ENCODE results near the gene ARFGEF3.
"Not testable (repeated sequence)": the region's sequence is repeated elsewhere in the genome, so short reads cannot be mapped to it uniquely, and the experiment has no call there.

Gene ARFGEF3

DNA sequence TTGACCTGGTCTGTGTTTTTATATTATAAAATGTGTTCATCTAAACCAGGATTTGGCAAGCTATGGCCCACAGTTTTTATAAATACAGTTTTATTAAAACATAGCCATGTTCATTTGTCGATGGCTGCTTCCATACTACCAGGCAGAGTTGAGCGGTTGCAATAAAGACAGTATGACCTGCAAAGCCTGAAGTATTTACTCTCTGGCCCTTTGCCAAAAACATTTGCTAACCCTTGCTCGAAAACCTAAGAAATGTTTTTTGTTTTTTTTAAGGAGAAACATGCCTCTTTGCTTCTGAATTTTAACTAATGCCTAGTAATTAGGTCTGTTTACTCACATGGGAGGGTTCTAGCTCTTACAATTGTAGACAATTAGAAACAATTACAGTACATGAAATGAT lies 148.6 kb downstream of the ARFGEF3 start:
- peak; percentile 63 for DNase-seq

- no peak for DNase-seq
Measured at GRCh38 chr6:138310821-138311220, 149.1 kb downstream of the ARFGEF3 start.

DNA sequence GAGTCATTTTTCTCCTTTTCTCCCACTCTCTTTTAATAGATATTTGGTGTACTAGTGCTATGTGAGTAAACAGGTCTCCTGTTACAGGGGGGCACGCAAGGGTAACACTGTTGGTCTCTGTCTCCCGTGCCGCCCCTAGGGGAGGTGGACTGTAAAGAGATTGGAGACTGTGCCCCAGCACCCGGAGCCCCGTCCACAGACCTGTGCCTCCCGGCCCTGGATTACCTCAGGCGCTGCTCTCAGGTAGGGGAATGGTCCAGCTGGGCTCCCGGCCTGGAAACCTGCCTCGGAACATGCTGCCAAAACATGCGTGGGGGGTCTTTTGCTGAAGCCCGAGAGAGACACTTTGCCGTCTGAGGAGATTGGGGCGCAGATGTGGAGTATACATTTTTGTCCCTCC lies 149.5 kb downstream of the ARFGEF3 start:
- no peak for DNase-seq

DNA sequence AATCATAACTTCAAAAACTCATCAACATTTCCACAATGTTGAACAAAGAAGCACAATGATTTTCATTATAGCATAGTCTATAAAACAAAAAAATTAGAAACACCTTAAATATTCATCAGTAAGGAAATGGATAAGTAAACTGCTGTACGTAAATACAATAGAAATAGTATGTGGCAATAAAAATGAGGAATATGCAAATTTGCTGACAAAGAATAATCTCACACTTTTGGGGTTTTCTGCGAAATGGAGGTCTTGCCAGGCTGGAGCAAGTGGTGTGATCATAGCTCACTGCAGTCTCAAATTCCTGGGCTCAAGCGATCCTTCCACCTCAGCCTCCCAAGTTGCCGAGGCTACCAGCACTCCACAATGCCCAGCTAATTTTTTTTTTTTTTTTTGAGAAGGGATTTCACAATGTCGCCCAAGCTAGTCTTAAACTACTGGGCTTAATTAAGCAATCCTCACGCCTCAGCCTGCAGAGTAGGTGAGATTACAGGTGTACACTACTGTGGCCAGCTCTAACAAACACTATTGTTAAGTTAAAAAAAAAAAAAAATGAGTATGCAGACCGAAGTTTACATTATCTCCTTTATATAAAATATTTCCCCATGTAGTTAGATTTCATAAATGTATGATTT lies 157.1 kb downstream of the ARFGEF3 start:
- no peak for DNase-seq

- no peak for DNase-seq
Measured at GRCh38 chr6:138321934-138322333, 160.2 kb downstream of the ARFGEF3 start.

GRCh38 chr6:138323821-138324220 lies 162.1 kb downstream of the ARFGEF3 start:
- no peak for DNase-seq

- DNase-seq = no peak
Measured at GRCh38 chr6:138328210-138328609, 166.5 kb downstream of the ARFGEF3 start.

- DNase-seq = no peak
Measured at GRCh38 chr6:138330763-138331162, 169.0 kb downstream of the ARFGEF3 start.

GRCh38 chr6:138331444-138331843 lies 169.7 kb downstream of the ARFGEF3 start:
- no peak for DNase-seq

GRCh38 chr6:138331984-138332383 lies 170.2 kb downstream of the ARFGEF3 start:
- DNase-seq = no peak

GRCh38 chr6:138334000-138334399 lies 172.3 kb downstream of the ARFGEF3 start:
- no peak for DNase-seq

- no peak for DNase-seq
Measured at GRCh38 chr6:138334963-138335362, 173.2 kb downstream of the ARFGEF3 start.

- DNase-seq = no peak
Measured at GRCh38 chr6:138336221-138336620, 174.5 kb downstream of the ARFGEF3 start.

DNA sequence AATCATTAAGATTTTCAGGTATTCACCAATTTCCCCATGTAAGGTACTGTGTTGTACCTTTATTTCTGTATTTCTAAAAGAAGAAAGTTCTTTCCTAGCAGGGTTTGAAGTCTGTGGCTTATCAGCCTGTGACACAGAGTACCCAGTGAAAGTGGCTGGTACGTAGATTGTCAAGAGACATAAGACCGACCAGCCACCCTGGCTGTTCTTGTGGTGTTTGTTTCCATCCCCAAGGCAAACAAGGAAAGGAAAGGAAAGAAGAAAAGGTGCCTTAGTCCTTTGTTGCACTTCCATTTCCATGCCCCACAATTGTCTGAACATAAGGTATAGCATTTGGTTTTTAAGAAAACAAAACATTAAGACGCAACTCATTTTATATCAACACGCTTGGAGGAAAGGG lies 175.3 kb downstream of the ARFGEF3 start:
- no peak for DNase-seq

DNA sequence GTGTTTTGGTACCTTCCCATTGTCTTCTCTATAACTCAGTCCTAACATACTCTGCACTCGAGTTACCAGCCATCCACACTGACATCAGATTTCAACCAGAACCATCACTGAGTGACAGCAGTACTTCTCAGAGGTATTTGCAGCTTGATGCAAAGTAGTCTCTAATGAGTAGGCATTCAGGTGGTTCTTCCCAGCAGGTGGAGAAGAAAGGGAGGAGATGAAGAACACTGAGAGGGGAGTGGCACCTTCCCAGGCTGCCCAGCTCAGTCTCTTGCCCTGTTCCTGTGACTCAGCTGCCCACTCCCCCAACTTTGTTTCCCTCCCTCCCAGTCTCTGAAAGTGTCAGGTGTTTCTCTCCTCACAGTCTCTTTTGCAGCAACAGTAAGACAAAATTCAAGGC lies 177.3 kb downstream of the ARFGEF3 start:
- no peak for DNase-seq

DNA sequence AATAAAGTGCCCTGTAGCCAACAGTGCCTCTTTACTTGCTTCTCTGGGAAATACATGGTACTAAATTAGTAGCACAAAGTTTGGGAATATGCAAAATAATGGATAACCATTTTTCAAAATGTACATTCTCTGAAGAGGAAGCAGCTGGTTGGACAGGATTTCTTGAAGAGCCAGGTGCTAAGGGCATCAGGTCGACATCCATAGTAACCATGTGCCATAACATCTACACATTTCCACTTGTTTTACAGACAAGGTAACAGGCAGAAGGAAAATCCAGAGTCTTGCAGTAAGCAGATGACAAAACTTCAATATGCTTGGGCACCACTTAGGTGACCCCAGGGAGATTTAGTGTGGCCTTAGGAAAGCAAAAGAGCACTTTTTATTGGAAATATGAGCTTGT lies 179.4 kb downstream of the ARFGEF3 start:
- DNase-seq = no peak

DNA sequence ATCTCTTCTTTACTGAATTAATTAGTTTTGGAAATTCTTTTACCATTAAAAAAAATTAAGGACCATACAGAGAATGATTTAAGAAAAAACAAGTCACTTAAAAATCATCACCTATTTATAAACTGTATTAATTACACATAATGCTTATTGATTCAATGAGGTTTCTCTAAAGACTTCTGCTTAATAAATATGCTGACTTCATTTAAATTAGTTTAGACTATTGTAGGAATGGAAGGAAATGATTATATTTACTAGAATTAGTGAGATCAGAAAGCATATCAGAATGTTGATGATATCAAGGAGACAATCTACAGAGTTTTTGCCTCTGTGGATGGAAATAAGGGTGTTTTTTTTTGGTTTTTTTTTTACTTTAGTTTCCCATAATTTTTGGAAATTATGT lies 181.4 kb downstream of the ARFGEF3 start:
- DNase-seq = no peak

DNA sequence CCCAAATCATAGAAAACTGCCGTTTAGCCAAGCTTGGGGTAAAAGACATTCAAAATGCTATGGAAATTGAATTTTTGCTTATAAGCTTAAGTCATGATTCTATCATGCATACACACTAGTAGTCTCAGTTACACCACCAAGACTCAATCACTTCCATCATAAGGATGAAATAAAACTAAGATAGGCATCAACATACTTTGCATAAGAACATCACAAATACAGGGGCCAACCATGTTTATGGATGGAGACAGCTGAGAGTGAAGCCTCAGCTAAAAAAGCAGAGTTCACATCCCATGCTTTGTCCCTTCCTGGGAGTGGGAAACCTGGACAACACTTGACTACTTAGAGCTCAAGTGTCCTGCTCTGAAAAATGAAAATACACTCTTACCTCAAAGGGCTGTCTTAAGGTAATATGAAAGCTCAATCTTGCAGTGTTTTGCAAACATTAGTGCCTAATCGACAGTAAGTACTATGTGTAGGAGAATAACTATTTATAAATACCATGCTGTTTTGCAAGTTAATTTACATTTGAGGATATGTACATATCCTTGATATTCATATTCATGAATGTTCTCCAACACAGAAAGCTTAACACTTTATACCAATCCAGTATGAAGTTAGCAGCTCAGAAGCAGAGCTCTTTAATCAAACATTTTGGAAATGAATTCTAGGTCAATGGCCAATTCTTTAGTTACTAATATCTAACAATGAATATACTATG lies 184.0 kb downstream of the ARFGEF3 start:
- DNase-seq = no peak

DNA sequence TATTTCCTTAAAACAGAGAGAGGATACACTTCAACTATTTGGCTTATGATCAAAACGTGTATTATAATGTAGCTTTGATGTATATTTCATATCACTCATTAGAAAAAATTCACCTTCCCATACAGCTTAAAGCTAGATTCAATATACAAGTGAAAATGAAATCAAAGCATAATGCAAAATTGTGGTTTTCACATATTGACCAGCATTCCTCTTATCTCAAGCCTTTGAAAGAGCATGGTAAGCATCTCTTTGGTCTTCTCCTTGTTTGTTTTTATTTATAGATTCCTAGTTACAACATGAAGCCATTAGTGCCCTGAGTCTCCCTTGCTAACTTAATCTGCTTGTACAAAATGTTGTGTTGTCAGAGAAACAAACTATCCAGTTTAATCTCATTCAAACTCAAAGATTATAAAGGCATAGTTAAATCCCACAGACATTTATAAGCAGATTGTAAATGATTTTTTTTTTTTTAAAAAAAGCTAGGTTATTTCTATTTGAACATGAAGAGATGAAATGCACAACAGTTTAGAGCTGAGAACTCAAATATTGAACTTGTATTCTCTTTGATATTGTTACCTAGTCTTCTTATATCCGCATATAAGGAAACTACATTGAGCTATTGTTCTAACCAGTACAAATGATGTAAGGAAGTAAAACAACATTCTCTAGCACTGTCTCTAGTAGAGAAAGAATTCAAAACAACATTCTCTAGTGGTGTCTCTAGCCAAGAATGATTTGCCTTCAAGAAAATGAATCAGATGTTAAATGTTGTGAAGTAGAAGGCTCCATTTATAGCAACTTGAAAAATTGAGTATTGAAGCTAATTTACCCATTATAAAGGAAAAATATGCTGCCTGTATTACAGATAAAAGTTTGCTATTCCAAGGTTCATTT lies 184.8 kb downstream of the ARFGEF3 start:
- DNase-seq = no peak

DNA sequence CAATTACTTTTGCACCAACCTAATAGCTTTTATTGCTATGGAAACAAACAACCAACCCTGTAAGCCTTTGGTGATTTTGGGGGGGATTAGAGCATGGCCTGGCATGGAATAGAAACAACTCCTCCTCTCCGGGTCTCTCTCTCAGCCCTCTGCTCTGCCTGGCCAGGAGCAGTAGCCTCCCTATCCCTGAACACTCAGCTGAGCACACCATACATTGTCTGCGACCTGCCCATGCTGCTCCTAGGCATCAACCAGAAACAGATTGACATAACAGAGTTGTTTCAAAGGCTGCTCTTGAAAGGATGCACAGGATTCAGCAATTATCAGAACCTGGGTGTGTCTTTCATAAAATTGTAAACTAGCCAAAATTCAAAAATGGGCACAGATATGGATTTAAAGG lies 186.1 kb downstream of the ARFGEF3 start:
- DNase-seq = no peak

- DNase-seq = no peak
Measured at GRCh38 chr6:138349891-138350290, 188.2 kb downstream of the ARFGEF3 start.

DNA sequence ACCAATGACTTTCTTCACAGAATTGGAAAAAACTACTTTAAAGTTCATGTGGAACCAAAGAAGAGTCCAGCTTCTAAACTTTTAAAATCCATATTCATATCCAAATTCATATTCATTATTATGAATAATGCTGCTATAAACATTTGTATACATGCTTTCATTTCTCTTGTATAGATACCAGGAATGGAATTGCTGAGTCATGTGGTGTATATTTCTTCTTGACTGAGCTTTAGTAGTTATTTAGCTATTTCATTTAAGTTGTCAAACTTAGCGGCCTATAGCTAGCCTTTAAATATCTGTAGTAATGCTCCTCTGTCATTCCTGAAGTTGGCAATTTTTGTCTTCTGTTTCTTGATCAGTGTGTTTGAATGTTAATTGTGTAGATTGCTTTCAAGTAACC lies 196.2 kb downstream of the ARFGEF3 start:
- DNase-seq = no peak

- DNase-seq = not testable (repeated sequence)
Measured at GRCh38 chr6:138368684-138369083, 206.9 kb downstream of the ARFGEF3 start.
